ENCODE data around the gene CTNNBL1.

DNA sequence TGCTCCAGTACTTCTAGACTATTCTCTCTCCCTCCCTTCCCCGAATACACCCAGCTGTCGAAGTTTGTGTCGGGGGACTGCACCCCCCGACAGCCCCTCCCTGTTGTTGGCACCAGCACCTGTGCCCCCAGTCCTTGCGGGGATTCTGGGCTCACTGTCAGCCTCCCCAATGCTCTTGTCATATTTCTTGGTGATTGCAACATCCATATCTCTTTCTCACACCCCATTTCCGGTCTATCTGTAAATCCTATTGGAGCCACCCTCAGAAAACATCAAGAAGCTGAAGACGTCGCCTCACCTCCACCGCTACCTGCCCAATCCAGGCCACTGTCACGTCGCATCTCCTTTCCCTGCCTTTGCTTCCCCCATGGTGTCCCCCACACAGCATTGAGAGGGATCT lies 176.5 kb downstream of the CTNNBL1 start:
- TF ChIP-seq, protein P1, sequence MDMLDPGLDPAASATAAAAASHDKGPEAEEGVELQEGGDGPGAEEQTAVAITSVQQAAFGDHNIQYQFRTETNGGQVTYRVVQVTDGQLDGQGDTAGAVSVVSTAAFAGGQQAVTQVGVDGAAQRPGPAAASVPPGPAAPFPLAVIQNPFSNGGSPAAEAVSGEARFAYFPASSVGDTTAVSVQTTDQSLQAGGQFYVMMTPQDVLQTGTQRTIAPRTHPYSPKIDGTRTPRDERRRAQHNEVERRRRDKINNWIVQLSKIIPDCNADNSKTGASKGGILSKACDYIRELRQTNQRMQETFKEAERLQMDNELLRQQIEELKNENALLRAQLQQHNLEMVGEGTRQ (CRISPR knock-in tag; IDR thresholded peaks at IDR 0.05), result no peak
- TF ChIP-seq, protein P2, sequence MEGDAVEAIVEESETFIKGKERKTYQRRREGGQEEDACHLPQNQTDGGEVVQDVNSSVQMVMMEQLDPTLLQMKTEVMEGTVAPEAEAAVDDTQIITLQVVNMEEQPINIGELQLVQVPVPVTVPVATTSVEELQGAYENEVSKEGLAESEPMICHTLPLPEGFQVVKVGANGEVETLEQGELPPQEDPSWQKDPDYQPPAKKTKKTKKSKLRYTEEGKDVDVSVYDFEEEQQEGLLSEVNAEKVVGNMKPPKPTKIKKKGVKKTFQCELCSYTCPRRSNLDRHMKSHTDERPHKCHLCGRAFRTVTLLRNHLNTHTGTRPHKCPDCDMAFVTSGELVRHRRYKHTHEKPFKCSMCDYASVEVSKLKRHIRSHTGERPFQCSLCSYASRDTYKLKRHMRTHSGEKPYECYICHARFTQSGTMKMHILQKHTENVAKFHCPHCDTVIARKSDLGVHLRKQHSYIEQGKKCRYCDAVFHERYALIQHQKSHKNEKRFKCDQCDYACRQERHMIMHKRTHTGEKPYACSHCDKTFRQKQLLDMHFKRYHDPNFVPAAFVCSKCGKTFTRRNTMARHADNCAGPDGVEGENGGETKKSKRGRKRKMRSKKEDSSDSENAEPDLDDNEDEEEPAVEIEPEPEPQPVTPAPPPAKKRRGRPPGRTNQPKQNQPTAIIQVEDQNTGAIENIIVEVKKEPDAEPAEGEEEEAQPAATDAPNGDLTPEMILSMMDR (IDR thresholded peaks at IDR 0.05), result no peak
- TF ChIP-seq, protein P3, sequence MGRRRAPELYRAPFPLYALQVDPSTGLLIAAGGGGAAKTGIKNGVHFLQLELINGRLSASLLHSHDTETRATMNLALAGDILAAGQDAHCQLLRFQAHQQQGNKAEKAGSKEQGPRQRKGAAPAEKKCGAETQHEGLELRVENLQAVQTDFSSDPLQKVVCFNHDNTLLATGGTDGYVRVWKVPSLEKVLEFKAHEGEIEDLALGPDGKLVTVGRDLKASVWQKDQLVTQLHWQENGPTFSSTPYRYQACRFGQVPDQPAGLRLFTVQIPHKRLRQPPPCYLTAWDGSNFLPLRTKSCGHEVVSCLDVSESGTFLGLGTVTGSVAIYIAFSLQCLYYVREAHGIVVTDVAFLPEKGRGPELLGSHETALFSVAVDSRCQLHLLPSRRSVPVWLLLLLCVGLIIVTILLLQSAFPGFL (CRISPR knock-in tag; IDR thresholded peaks at IDR 0.05; ENCODE audit: borderline replicate concordance), result no peak
- TF ChIP-seq ZBTB21 (CRISPR knock-in tag; IDR thresholded peaks at IDR 0.05; ENCODE audit: borderline replicate concordance), result no peak
